GM12878 (cell line): ENCODE results near the gene ZNF397. TPM values are rescaled to one million over a fixed set of nuclear protein-coding genes. Genes with fewer than 3 reads are reported as not detected.

Experiments used
- ATAC-seq: fragments of 200-7000 bp; cut with Tn5 transposase; 3 replicates; pipeline ENCODE4 v1.9.1; 2020; ENCODE audit warnings: mild to moderate bottlenecking, moderate library complexity
- BruUV-seq: library from RNA; stranded (reverse); fragments of 400-500 nt; replicated peaks from 2 replicates; lab custom pipeline; 2021; lab: Mats Ljungman, UMichigan
- CTCF ChIA-PET: fragments of 300-600 bp; sonication (Branson Sonifier 250); formaldehyde crosslinking; extraction: SDS; loops from one replicate; lab custom pipeline; 2021; ENCODE audit warnings: inconsistent platforms; lab: Yijun Ruan, JAX
- POLR2A ChIA-PET: fragments of 350-600 bp; formaldehyde crosslinking; extraction: SDS; loops from one replicate; lab custom pipeline; 2021; ENCODE audit warnings: inconsistent platforms; lab: Charles Lee
- RAD21 ChIA-PET: fragments of 300-600 bp; sonication (Branson Sonifier 250); formaldehyde crosslinking; loops from one replicate; lab custom pipeline; 2023; ENCODE audit warnings: antibody characterized with exemption; ENCODE audit not compliant: unreplicated experiment; lab: Charles Lee
- SMC1A ChIA-PET: fragments of 300-600 bp; sonication (Branson Sonifier 250); formaldehyde crosslinking; loops from one replicate; lab custom pipeline; 2023; ENCODE audit not compliant: unreplicated experiment, uncharacterized antibody; lab: Charles Lee
- DNase-seq: peaks from one replicate; pipeline ENCODE4 v3.0.0-alpha.2; 2011; ENCODE audit warnings: low read depth, low spot score
- FAIRE-seq: peaks from 3 replicates; lab custom pipeline; 2011; peaks lifted over from hg19 to GRCh38; lab: Jason Lieb, UNC
- H2AFZ ChIP-seq: 2 replicates; pipeline ENCODE4 v1.6.0; 2011; ENCODE audit warnings: low read depth, low read length, control low read depth; ENCODE audit not compliant: control insufficient read depth
- H3K27ac ChIP-seq: 2 replicates; pipeline ENCODE4 v1.5.1; 2011; ENCODE audit warnings: control low read depth; ENCODE audit not compliant: control insufficient read depth, insufficient read depth
- H3K27me3 ChIP-seq, 2 experiments: replicated peaks in 1 of 2; 2 replicates each; pipeline versions ENCODE4 v1.6.0 to v1.6.1; 2011; ENCODE audit warnings: low read length in 1 of 2; ENCODE audit not compliant: control insufficient read depth in 2 of 2, insufficient read depth in 2 of 2
- H3K36me3 ChIP-seq, 2 experiments: 2 replicates each; pipeline ENCODE4 v1.5.1; 2011; ENCODE audit warnings: low read length in 1 of 2; ENCODE audit not compliant: control insufficient read depth in 2 of 2, insufficient read depth in 2 of 2
- H3K4me1 ChIP-seq: 2 replicates; pipeline ENCODE4 v1.6.1; 2011; ENCODE audit warnings: mild to moderate bottlenecking, low read length, moderate library complexity, mixed read lengths; ENCODE audit not compliant: control insufficient read depth, insufficient read depth
- H3K4me2 ChIP-seq: 2 replicates; pipeline ENCODE4 v1.6.0; 2011; ENCODE audit warnings: control low read depth; ENCODE audit not compliant: control insufficient read depth, insufficient read depth
- H3K4me3 ChIP-seq: fragments of 200-600 bp; sonication (generic); 2 replicates; pipeline ENCODE4 v1.5.1; 2016
- H3K79me2 ChIP-seq: 2 replicates; pipeline ENCODE4 v1.6.0; 2011; ENCODE audit warnings: low read length; ENCODE audit not compliant: control insufficient read depth, insufficient read depth
- H3K9ac ChIP-seq: 2 replicates; pipeline ENCODE4 v1.8.0; 2011; ENCODE audit warnings: low read length, control low read depth, mixed read lengths; ENCODE audit not compliant: control insufficient read depth, insufficient read depth
- H3K9me3 ChIP-seq: replicated peaks from 3 replicates; pipeline ENCODE4 v1.5.1; 2011; ENCODE audit warnings: mild to moderate bottlenecking, low read length; ENCODE audit not compliant: control insufficient read depth, insufficient read depth
- H4K20me1 ChIP-seq: 2 replicates; pipeline ENCODE4 v1.6.0; 2011; ENCODE audit not compliant: control insufficient read depth, insufficient read depth
- CBX3 ChIP-seq: fragments of 200-600 bp; sonication (generic); IDR thresholded peaks from 2 replicates; pipeline ENCODE4 v1.6.1; 2016; ENCODE audit warnings: low read depth, borderline replicate concordance
- CHD4 ChIP-seq: fragments of 200-600 bp; sonication (generic); IDR thresholded peaks from 2 replicates; pipeline ENCODE4 v1.6.1; 2016; ENCODE audit warnings: mild to moderate bottlenecking
- CREB1 ChIP-seq: IDR thresholded peaks from 2 replicates; pipeline ENCODE4 v1.6.1; 2012; ENCODE audit warnings: low read depth, mild to moderate bottlenecking, inconsistent platforms
- GABPA ChIP-seq: IDR thresholded peaks from 2 replicates; pipeline ENCODE4 v1.6.1; 2014; ENCODE audit warnings: antibody characterized with exemption, low read depth, mild to moderate bottlenecking, inconsistent platforms
- IRF3 ChIP-seq: fragments of 450-650 bp; IDR thresholded peaks from 2 replicates; pipeline ENCODE4 v1.6.1; 2014; ENCODE audit warnings: mild to moderate bottlenecking
- MYC ChIP-seq: IDR thresholded peaks from 2 replicates; pipeline ENCODE4 v1.6.1; 2011; ENCODE audit warnings: mild to moderate bottlenecking, low read length, moderate library complexity, inconsistent platforms; ENCODE audit not compliant: insufficient read depth, insufficient replicate concordance, insufficient read length, severe bottlenecking
- NFIC ChIP-seq: IDR thresholded peaks from 2 replicates; pipeline ENCODE4 v1.6.1; 2012; ENCODE audit warnings: low read depth, mild to moderate bottlenecking, inconsistent platforms, low read length, moderate library complexity
- PAX5 ChIP-seq: IDR thresholded peaks from 2 replicates; pipeline ENCODE4 v1.6.1; 2011; ENCODE audit warnings: low read depth, low read length, borderline replicate concordance
- RAD21 ChIP-seq: IDR thresholded peaks from 2 replicates; pipeline ENCODE4 v1.6.1; 2011; ENCODE audit warnings: mild to moderate bottlenecking, low read depth, low read length, moderate library complexity; ENCODE audit not compliant: insufficient read depth
- REST ChIP-seq: IDR thresholded peaks from 2 replicates; pipeline ENCODE4 v1.6.1; 2012; ENCODE audit warnings: mild to moderate bottlenecking, low read depth, low read length
- RUNX3 ChIP-seq: IDR thresholded peaks from 2 replicates; pipeline ENCODE4 v1.6.1; 2012; ENCODE audit warnings: low read length, inconsistent platforms
- SKIL ChIP-seq: fragments of 450-650 bp; IDR thresholded peaks from 2 replicates; pipeline ENCODE4 v1.6.1; 2017; ENCODE audit warnings: mild to moderate bottlenecking, low read depth, inconsistent platforms; ENCODE audit not compliant: poor library complexity, severe bottlenecking
- SMARCA5 ChIP-seq: fragments of 450-650 bp; IDR thresholded peaks from 2 replicates; pipeline ENCODE4 v1.6.1; 2017; ENCODE audit warnings: mild to moderate bottlenecking
- STAT1 ChIP-seq: fragments of 450-650 bp; conservative IDR thresholded peaks from 2 replicates; pipeline ENCODE4 v1.6.1; 2014; ENCODE audit warnings: antibody characterized with exemption, mild to moderate bottlenecking
- TARDBP ChIP-seq: IDR thresholded peaks from 2 replicates; pipeline ENCODE4 v1.6.1; 2016; ENCODE audit warnings: borderline replicate concordance
- TCF7 ChIP-seq: IDR thresholded peaks from 2 replicates; pipeline ENCODE4 v1.6.1; 2014; ENCODE audit warnings: antibody characterized with exemption, borderline replicate concordance
- ZNF274 ChIP-seq: IDR thresholded peaks from one replicate; pipeline ENCODE4 v1.8.0; 2011; ENCODE audit not compliant: insufficient read length, insufficient read depth
- WGBS: methylation state at CpG from one replicate; pipeline ENCODE4 v1.1.6; 2016; ENCODE audit warnings: low lambda C conversion rate; ENCODE audit not compliant: insufficient replicate concordance, insufficient coverage; ENCODE audit errors: missing lambda C conversion rate; 5-methylcytosine and 5-hydroxymethylcytosine counted together
- in situ Hi-C: fragments of 300-500 bp; cut with MboI; formaldehyde crosslinking; loops from 9 replicates; pipeline ENCODE4 v1.14.3; 2018; ENCODE audit warnings: mixed read lengths
- intact Hi-C: fragments of 100-400 bp; cut with micrococcal nuclease; formaldehyde crosslinking; loops from one replicate; pipeline ENCODE4 v1.14.2; 2022; ENCODE audit not compliant: unreplicated experiment
- polyA plus RNA-seq, 11 experiments: library from polyadenylated mRNA; depleted of rRNA in 4 of 11; unstranded in 6 of 11; stranded (reverse) in 5 of 11; fragments of >200 nt; fragmentation: Nextera tagmentation in 4 of 11; fragmentation: Illumina TruSeq in 1 of 11; extraction: Ambion mirVana in 4 of 11; extraction: Trizol in 1 of 11; gene quantifications; 1 replicate in 1 of 11; 2 replicates in 10 of 11; pipeline versions ENCODE4 v1.2.1 to v1.2.3, GENCODE V29; 2011 to 2016; ENCODE audit warnings: inconsistent platforms in 2 of 11, missing spikeins in 2 of 11, low read depth in 1 of 11
- total RNA-seq, 4 experiments: library from RNA; depleted of rRNA in 3 of 4; stranded (reverse); fragments of >200 nt in 3 of 4; fragmentation: Illumina TruSeq in 1 of 4; extraction: Trizol in 1 of 4; gene quantifications; 2 replicates each; pipeline versions ENCODE4 v1.2.1 to v1.2.3, GENCODE V29; 2013 to 2021

The ZNF397 gene
- total and polyA plus RNA-seq, 10 of the 15 experiments (the other 5 are each of a cell fraction or from before 2014, with no cell fraction given), result 5.2 to 13.3 (median 10.8) TPM

GRCh38 chr18:35283923-35284794 lies 43.3 kb downstream of the ZNF397 start:
- H3K79me2 ChIP-seq, result peaks cover 2% of the 10 kb centered on the region
- H3K27me3 ChIP-seq, result no peaks in the 10 kb centered on the region
- H3K4me1 ChIP-seq, result no peaks in the 10 kb centered on the region; the same call in 1 of the 2 replicates

More at GRCh38 chr18:35283923-35284794, 43.3 kb downstream of the ZNF397 start:
- intact Hi-C loops, result no loop called here
- POLR2A ChIA-PET, result interaction anchor here (0.7 kb wide), 1 partner anchor 1471 kb away, joined by 5 read pairs; no protein-coding TSS in a partner anchor
- H4K20me1 ChIP-seq, result no peaks in the 10 kb centered on the region
- RAD21 ChIA-PET, result no interaction called here
- no peak overlapping the region for H3K4me2 ChIP-seq
- DNase-seq (no peak), ATAC-seq (no peak), FAIRE-seq (no peak)
- H2AFZ ChIP-seq, result no peak overlapping the region
- no peak overlapping the region for H3K27ac ChIP-seq
- H3K9ac ChIP-seq, result no peak overlapping the region
- CTCF ChIA-PET, result no interaction called here
- no TSS peak for BruUV-seq
- in situ Hi-C loops, result no loop called here
- TF ChIP-seq RUNX3, result no peak
- TF ChIP-seq TARDBP, result no peak
- no peak for TF ChIP-seq TCF7
- no peak for TF ChIP-seq GABPA
- no peak for TF ChIP-seq ZNF274
- TF ChIP-seq PAX5, result no peak
- no peak for TF ChIP-seq IRF3
- TF ChIP-seq MYC, result no peak
- TF ChIP-seq CBX3, result no peak
- TF ChIP-seq CREB1, result no peak
- no peak for TF ChIP-seq CHD4
- no peak for TF ChIP-seq STAT1
- no peak for TF ChIP-seq SKIL
- no peak for TF ChIP-seq RAD21
- no peak for TF ChIP-seq REST
- TF ChIP-seq NFIC, result no peak
- TF ChIP-seq SMARCA5, result no peak
- SMC1A ChIA-PET, result interaction anchor here (0.7 kb wide), 1 partner anchor 17 kb away, joined by 3 read pairs; no protein-coding TSS in a partner anchor
- WGBS, result 90% methylated on average over 7 of the region's 7 CpGs
- H3K36me3 ChIP-seq, result peaks cover 2 to 8% of the 10 kb centered on the region in 2 experiments; a peak in 2 of 4 replicates
- H3K4me3 ChIP-seq, result no peak overlapping the region
- H3K9me3 ChIP-seq, result peaks cover 29% of the 10 kb centered on the region
